ENCODE results near the gene MAMSTR.
A peak's percentile ranks its signal among the peaks of the same experiment; 100 is the strongest.

MAMSTR gene

GRCh38 chr19:48746110-48746509, 26.6 kb upstream of the MAMSTR start:
- no peak for DNase-seq

GRCh38 chr19:48745208-48745995, 25.9 kb upstream of the MAMSTR start:
- DNase-seq: no peak

DNA sequence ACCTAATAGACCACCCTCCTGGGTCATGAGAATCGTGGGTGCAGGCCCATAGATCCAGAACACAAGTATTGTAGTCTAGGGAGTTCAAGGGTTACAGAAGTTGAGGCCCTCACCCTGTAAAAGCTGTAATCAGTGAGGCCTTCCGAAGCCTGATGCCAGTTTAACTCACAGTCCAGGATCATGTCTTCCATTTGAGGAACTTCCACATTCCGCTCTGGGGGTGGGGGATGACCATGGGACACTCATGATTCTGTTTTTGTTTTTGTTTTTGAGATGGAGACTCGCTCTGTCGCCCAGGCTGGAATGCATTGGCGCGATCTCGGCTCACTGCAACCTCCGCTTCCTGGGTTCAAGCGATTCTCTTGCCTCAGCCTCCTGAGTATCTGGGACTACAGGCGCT, 22.6 kb upstream of the MAMSTR start:
- no peak for DNase-seq

- no peak for DNase-seq
Measured at GRCh38 chr19:48741129-48741999, 21.8 kb upstream of the MAMSTR start.

DNA sequence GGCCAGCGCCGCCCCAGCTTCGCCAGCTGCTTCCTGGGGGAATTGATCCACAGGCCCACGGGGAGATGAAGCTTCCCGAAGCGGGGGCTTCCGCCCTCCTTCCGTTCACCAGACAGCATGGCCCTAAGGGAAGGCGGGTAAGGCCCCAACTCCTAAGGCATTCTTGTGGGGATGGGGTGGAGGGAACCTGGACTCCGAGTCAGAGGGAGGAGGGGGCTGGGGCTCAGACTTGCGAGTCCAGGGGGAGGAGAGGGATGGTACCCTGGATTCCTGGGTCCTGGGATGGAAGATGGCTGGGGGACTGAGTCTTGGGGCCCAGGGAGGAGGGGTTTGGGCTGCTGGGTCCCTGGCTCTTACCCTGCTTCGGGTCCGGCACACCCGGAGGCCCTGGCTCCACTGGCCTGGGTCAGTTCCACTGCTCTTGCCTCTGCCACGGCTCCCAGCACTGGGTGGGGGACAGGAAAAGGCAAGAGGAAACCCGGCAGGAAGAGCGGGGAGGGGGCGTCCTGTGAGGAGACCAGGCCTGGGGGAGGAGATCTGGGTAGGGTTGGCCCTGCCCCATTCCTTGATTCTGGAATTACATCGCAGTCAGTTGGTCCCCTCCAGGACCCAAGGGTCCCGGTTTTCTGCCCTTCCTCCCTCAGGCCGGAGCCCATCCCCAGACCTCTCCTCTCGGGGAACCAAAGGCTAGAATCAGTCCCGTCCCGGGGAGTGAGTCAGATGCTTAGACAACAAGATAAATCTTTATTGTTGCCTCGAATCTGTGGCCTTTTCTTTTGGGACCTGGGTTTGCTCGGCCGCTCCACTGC, 20.8 kb upstream of the MAMSTR start, which contains the start of gene RASIP1:
Gene RASIP1 (minus strand): TSS at position 447 of the 809 bp plus-strand sequence. CDS start 328 bp downstream, at position 119.
- DNase-seq: no peak

DNA sequence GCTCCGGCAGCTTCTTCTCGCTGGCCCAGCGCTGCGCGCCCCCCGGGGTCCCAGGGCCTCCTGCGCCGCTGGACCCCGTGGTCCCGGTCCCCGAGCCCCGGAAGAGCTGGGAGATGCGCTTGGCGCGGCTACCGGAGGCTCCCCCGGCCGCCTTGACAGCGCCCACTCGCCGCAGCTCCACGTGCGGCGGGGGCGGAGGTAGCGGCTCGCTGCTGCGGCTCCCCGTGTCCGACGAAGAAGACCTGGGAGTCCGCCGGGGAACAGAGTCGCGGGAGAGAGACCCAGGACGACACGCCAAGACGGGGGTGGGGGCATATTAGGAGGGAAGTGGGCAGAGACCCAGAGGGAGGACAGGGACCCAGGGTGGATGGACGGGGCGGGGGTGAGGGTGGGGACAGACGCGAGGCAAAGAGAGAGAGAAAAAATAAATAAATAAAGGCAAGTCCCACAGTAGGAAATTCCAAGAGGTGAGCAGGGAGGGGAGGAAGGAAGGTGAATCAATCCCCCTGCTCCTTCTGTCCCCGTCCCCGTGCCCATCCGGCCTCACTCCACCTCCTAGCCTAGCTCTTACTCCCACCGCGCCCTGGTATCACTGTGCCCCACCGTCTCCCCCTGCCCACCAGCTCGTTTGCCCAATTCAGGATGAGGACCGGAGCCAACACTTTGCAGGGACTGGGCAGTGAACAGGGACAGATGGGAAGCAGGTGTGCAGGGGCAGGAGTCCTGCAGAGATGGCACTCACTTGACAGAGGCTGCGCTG, 20.1 kb upstream of the MAMSTR start:
- no peak for DNase-seq

GRCh38 chr19:48738557-48739403, 19.3 kb upstream of the MAMSTR start:
- peak; percentile 86 for DNase-seq

DNA sequence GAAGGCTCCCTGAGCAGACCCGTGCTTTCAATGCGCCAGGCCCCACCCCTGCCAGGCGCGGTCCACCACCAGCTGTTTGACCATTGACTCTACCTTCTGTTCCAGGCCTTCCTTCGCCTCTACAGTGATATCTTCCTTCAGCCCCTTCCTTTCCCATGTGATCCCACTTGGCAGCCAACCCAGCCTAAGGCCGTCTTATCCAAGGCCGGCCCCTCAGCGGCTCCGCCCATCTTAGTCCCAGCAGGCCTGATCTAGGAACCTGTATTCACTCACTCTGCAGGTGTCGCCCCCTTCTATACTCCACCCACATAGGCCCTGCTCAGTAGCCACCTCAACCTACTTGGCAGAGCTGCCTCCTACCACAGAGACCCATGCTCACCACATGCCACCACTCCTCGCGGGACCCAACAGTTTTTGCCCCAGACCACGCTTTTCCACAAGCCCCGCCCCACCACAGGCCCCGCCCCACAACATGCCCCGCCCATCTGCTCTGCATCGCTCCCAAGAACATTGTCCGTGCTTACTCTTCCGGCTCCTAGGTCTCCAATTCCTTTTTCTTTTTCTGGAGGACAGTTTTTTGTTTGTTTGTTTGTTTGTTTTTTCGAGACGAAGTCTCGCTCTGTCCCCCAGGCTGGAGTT, 18.0 kb upstream of the MAMSTR start:
- DNase-seq: no peak

GRCh38 chr19:48735031-48735615, 15.6 kb upstream of the MAMSTR start:
- DNase-seq: no peak

GRCh38 chr19:48734625-48735024, 15.1 kb upstream of the MAMSTR start:
- DNase-seq: no peak

GRCh38 chr19:48731452-48731851, 11.9 kb upstream of the MAMSTR start:
- DNase-seq: no peak

DNA sequence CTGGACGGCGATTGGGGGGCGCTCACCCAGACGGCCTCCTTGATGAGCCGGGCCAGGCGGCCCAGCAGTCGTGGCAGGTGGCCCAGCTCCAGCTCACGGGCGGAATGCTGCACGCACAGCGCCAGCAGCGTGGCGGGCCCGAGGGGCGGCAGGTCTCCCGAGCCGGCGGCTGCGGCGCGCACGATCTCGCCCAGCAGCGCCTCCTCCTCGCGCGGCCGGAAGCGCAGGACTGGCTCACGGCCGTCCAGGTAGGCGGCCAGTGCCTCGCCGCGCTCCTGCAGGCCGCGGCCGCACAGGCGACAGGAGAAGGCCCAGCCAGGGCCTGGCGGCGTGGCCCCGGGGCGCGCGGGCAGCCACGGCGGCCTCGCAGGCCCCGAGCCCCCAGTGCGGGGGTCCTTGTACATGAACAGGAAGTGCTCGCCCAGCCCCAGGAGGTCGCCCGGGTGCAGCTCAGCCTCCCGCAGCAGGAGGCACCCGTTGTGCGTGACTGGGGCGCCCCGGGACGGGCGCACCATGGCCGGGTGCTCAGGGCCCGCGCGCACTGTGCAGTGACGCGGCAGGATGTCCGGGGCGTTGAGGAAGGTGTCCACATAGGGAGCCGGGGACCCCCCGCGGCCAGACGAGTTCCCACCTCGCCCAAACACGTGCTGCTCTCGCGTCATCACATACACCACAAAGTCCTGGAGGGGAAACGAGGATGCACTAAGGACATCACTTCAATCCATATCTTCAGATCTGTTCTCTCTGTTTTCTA, 9.6 kb upstream of the MAMSTR start:
- no peak for DNase-seq

DNA sequence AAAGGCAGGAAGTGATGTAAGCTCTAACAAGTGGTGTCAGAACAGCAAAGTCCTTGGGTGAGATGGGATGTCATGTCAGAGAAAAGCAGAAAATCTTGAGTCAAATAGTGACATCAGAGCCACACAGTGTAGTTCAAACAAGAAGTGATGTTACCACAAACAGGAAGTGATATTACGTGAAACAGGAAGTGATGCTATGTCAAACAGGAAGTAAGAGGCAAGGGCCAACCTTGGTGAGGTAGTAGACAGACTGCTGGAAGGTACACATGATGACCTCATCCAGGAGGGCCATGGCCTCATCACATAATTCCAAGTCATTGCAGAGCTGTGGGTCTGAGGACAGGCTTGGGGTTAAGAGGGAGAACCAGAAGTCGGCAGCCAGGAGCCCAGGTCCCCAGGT, 7.0 kb upstream of the MAMSTR start:
- no peak for DNase-seq

DNA sequence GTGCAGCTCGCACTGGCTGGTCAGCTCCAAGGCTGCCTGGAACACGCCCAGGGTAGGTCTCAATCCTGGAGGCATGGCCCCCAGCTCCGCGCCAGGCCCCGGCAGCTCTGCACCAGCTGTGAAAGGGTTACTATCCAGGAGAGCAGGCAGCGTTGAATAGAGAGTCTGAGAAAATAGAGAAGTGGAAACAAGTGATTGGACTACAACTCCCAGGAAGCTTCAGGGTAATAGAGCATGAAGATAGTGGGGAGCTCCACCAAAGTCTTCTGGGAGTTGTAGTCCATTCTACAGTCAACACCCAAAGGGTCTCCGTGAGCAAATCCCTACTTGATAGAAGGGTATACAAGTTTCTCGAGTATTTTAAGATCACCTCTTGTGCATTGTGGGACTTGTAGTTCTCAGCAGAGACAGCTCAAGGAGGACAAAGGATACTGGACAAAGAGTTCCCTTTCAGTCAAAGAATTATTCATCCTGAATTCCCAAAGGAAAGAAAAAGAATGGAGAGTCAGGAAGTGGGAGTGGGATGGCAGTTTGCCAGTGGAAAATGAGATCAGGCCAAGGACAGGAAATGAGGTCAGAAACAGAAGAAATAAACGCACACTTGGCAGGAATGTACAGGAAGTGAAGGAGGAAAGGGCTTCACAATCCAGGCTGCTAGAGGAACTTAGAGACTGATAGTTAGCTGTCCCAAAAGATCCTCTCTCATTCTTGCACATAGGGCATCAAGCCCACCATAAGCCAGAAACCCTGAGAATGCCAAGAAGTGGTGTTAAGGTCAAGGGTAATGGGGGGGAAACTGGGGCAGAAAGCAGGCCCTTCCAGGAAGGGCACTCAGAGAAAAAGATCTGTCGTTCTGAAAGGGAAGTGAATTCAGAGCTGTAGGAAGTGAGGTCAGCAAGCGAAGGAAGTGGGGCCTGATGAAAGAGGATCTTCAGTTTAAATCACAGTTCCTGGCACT, 5.5 kb upstream of the MAMSTR start:
- DNase-seq: no peak

GRCh38 chr19:48722196-48722708, 2.7 kb upstream of the MAMSTR start:
- no peak for DNase-seq

DNA sequence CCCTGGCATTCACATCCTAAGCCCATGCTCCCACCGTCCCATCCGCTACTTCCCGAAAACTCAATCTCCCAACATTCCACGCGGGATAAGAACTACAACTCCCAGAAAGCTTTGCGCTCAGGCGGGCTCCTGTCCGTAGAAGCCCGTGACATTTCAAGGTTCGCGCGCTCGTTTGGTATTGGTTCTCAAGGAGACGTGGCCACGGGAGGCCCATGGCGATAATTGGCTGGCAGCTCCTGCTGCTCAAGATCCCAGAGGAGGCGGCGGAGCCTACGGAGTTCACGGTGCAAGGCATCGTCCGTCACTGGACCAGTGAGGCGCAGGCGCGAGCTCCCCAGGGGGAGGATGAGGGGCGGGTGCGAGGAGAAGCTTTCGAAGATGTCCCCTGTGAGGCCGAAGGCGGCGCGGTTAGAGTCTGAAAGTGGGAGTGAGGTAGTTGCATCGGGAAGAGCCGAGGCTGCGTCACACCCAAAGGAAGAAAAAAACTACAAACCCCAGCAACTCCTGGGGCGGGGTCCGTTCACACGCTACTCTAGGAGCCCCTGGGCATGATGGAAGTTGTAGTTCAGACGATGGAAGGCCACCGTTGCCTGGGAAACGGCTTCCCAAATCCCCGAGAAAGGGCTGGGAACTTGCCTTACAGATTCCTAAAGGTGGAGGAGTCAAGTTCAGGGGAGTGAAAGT, 1.2 kb upstream of the MAMSTR start:
- DNase-seq: peak; percentile 86

DNA sequence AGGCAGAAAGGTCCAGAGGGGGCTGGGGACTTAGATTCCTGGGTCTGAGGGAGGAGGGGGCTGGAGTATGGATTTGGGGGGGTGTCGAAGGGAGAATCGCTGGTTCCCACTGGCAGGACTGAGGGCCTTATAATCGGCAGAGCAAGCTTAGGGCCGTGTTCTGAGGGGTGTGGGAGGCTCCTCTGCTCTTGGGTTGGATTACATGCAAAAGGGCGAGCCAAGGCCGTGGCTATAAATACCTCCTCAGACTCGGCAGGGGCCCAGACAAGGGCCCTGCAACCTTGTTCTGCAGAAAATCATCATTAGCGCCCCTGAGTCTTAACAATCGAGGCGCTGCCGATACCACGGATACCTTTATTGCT, 707 bp upstream of the MAMSTR start:
- DNase-seq: no peak

Data from activated effector memory CD4-positive, alpha-beta T cell treated with Interleukin-2 at 50 U/mL for 16 hours (primary cell).